Activated T-cell treated with anti-CD3 and anti-CD28 coated beads for 1 hour (primary cell): ENCODE data around the gene SPANXN3.
"Not testable (repeated sequence)": the region's sequence is repeated elsewhere in the genome, so short reads cannot be mapped to it uniquely, and the experiment has no call there.

Experiments used
- DNase-seq: peaks from one replicate; pipeline ENCODE4 v3.0.0-alpha.2; 2020; ENCODE audit warnings: low read depth

SPANXN3 gene, protein sequence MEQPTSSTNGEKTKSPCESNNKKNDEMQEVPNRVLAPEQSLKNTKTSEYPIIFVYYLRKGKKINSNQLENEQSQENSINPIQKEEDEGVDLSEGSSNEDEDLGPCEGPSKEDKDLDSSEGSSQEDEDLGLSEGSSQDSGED

DNA sequence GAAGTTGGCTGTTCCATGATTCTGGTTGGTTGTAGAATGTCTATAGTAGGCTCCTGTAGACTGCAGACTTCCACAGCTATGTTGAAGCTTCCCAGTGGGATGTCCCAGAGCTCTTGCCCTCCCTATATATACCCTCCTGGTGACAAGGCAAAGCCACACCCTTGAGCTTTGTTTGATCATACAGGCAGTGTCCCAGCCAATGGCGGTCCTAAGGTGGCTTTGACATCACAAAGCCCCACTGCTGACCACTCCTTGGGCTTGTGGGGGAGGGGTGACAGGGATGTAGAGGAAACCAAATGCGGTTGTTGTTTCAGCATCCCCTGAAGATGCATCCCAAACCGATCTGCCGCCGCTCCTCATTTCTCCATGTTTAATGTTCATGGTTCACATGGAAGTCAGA, at the start of gene SPANXN3:
TSS of gene SPANXN3 (minus strand) at position 101 of the 400 bp plus-strand sequence. CDS start at position 17, 84 bp downstream.
- not testable (repeated sequence) for DNase-seq

DNA sequence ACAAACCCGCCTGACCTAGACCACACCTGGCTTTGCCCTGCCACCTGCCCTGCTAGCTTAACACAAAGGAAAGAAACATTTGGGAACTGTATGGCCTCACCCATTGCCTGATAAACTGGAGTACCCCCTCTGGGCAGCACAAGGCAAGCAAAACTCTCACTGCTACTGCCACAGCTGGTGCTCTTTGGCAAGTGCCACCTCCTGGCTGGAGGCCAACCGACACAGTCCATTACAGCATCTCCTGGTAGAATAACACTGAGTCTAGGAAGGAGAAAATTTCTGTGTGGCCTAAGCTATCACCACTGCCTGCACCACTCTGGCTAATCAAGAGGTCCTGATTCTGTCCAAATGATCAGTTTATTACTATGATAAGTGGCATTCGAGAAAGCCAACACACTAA, 18.9 kb upstream of the SPANXN3 start:
- DNase-seq: no peak

DNA sequence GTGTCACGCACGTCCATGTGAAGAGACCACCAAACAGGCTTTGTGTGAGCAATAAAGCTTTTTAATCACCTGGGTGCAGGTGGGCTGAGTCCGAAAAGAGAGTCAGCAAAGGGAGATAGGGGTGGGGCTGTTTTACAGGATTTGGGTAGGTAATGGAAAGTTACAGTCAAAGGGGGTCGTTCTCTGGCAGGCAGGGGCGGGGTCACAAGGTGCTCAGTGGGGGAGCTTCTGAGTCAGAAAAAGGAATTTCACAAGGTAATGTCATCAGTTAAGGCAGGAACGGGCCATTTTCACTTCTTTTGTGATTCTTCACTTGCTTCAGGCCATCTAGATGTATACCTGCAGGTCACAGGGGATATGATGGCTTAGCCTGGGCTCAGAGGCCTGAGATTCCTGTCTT, 15.1 kb downstream of the SPANXN3 start:
- DNase-seq: not testable (repeated sequence)

DNA sequence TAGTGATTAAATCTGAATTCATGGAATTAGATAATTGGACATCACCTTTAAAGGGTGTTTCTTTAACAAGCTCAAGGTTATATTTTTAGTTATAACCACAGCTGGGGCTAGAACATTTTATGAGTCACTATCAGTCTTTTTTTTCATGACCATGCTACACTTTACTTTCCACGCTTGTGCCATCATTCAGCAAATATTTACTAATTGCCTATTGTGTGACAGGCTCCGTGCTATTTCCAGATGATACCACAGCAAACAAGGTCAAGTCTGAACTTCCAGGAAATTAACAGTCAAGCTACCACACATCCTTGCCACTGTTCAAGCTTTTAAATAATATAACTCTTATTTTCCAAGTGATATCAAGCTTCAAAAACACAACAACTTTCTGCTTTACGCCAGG, 16.5 kb downstream of the SPANXN3 start:
- DNase-seq: no peak

DNA sequence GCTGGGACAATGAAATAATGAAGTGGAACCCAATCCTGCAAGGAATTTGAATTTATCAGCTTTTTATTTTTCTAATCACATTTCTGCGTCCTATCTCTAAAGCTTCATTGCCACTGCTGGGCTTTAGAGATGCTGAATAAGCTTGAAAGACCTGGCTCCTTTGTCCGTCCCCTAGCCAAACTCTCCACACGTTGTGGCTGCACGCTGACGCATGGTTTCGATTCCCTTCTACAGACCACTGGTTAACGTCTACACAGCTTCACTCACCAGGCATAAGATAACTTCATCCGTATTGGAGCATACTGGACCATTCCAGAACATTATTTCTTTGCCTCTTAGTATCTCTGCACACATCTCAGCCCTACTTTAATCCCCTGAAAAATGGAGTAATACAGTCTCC, 31.2 kb downstream of the SPANXN3 start:
- no peak for DNase-seq

DNA sequence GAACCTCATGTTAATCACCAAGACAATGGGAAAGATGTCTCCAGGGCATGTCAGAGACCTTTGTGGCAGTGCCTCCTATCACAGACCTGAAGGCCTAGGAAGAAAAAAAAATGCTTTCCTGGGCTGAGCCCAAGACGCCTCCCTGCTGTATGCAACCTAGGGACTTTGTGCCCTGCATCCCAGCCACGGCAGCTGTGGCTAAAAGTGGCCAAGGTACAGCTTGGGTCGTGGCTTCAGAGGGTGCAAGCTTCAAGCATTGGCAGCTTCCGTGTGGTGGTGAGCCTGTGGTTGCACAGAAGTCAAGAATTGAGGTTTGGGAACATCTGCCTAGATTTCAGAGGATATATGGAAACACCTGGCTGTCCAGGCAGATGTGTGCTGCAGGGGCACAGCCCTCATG, 40.5 kb downstream of the SPANXN3 start:
- no peak for DNase-seq

DNA sequence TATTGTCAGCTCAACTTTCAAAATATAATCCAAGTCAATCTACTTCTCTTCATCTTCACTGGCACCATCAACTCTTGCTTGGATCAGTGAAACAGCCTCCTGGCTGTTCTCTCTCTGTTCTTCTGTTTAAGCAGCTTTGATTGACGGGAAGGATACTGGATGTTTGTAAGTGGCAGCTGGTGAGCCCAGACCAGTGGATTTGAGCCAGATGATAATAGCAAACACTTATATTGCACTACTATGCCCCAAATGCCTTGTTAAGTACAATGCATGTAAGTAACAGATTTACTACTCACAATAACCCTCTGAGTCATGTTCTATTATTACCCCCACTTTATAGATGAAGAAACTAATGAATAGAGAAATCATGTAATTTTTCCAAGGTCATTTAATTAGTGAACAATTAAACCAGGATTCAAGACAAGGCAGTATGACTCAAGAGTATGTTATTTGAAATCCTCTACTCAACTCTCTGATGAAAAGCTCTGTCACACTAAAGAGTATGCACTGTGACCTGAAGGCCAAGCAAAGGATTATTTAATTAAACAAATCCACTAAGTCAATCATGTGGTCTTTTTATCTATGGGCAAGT, 44.8 kb downstream of the SPANXN3 start:
- no peak for DNase-seq

DNA sequence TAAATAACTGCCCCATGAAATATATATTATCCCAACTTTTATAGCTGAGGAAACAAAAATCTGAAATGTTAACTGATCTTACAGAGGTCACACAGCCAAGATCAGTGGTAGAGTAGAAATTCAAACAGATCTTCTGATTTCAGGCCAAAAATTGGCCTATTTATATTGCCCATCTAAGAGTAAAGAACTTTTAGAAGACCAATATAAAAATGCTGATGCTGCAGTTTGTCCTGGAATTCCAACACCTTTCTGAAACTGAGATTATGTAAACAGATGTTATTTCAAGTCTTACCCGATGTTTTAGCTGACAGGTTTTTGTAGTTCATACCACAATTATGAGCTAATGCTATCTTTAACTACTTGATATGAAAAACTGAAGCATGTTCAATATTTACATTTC, 51.1 kb downstream of the SPANXN3 start:
- no peak for DNase-seq

DNA sequence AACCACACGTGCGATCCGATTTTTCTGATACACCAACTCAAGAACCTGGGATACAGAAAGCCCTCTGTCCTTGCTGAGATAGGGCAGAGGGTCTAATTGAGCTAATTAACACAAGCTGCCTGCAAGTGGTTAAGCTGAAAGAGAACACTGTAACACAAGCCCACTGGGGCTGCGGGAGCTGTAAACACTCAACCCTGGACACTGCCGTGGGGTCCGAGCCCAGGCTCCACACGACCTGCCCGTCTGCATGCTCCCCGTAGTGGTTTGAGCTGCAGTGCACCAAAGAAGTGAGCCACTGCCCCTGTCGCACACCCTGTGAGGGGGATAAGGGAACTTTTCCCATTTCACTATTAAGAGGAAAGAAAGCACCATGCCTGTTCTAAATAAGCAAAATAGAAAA, 54.6 kb downstream of the SPANXN3 start:
- DNase-seq: no peak

DNA sequence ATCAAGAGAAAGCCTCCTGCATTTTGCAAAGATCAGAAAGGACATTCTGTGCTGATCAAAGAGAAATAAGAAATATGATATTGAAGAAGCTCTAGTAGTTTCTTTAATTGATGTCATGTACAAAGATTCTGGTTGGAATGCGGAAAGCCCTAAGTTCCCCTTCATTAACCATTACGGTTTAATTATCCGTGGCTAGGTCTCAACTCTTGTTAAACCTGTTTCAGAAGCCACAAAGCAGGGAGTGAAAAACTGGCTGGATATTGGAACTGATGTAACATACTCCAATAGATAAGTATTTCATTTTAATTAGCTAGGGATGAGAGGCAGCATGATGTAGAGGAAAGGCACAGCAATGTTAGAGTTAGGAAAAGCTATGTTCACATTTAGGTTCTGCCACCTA, 55.7 kb downstream of the SPANXN3 start:
- DNase-seq: no peak
